HS-27A (cell line): ENCODE results near the gene LHX3.

Source experiments
- DNase-seq: peaks from one replicate; pipeline ENCODE4 v3.0.0-alpha.2; 2012; ENCODE audit warnings: low read depth, missing footprints

Gene LHX3

DNA sequence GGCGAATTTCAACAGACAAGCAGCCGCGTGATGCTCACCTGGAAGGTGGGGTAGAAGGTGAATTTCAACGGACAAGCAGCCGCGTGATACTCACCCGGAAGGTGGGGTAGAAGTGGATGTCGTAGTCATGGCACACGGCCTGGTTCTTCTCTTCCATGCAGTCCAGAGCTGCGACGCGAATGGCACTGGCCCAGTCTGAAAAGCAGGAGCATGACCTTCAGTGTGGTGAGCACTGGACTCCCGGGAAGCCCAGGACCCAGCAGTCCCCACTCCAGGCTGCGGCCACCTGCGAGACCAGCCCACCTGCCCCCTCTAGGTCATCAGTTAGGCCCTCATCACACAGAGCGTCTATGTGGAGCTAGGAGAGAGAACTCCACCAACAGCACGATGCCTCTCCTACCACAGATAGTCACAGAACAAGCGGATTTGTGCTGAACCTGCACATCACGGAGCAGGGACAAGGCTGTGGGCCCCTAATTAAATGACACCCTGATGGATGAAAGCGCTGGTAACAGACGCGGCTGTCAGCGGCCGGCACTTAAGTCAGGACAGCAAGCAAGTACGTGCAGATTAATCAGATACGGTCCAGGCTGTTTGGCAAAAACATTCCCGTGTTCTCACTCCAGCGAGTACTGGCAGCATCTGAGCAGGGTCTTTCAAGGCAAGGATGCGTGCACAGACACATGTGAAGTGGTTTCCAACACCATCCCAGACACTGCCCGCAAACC lies 21.9 kb upstream of the LHX3 start:
- no peak for DNase-seq

DNA sequence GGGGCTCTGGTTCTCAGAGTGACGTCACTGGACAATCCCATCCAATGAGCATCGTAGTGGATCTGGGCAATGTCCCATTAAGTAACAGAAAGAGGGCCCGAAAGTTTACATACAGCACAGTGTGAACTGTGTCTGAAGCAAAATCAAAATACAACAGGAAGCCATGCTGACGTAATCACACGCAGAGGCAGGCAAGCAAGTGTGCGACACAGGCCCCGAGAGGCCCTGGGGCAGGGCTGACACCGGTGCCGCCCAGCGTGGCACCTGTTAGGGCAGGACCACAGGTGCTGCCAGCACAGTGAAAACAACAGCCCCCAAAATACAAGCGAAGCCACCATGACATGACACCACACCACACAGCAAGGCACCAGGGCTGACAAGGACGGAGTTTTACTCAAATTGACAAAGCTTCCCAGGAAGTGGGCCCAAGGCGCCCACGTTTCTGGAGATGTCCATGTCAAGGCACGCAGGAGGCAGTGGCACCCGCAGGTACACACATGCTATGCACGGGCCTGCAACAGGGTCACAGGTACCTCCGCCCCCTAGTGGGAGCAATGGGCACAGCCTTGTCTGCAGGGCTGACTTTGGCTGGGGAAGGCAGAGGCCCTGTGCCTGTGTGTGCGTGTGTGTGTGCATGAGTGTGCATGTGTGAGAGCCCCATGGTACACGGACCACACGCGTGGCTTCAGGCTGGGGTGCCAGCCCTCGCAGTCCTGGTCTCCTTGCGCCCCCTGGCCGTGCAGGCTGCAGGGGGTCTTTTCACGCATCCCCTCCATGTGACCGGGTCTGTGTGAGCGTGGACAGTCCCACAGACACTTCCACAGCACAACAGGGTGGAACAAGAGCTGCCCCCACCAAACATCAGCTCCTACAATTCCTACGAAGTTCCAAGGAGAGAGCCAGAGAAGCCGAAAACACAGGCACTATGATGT lies 21.1 kb upstream of the LHX3 start:
- DNase-seq, result no peak

- DNase-seq, result no peak
Measured at GRCh38 chr9:136225366-136225747, 20.4 kb upstream of the LHX3 start.

- no peak for DNase-seq
Measured at GRCh38 chr9:136223871-136224640, 19.1 kb upstream of the LHX3 start.

DNA sequence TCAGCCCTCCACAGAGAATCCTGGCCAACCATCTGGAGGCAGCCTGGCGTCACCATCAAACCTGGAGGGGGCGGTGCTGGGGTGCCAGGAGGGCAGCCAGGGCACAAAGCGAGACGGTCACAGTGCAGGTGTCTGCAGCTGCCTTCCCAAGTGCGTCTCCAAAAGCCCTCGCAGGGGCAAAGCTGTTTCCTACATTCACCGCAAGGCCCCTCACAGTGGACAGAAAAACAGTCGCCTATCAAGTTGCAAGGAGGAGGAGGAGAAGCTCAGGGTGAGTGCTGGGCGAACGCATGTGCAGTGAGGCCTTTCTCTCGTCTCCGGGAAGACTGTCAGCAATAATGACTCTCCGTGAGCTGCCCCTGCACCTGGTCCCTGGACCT lies 18.0 kb upstream of the LHX3 start:
- no peak for DNase-seq

GRCh38 chr9:136222166-136222905 lies 17.4 kb upstream of the LHX3 start:
- no peak for DNase-seq

- no peak for DNase-seq
Measured at GRCh38 chr9:136220017-136220729, 15.2 kb upstream of the LHX3 start.

DNA sequence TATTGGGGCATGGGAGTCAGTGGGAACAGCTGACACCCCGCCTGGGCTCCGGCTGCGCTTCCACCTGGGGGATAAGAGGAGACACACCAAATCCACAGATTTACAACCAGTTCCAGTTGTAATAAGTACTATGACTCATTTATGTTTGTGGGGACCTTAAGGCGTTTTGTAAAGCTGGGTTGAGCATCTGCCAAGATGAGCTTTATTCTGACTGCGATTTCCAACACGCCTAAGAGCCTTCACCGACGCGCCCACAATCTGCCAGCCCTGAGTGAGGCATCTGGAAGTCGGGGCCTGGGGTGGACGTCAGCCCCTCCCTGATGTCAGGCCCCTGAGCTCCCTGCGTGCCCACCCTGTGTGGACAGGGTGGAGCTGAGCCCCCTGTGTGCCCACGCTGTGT lies 14.3 kb upstream of the LHX3 start:
- DNase-seq, result no peak

- no peak for DNase-seq
Measured at GRCh38 chr9:136218673-136219072, 13.7 kb upstream of the LHX3 start.

- DNase-seq, result no peak
Measured at GRCh38 chr9:136218271-136218670, 13.3 kb upstream of the LHX3 start.

GRCh38 chr9:136216541-136217244 lies 11.8 kb upstream of the LHX3 start:
- DNase-seq, result no peak

DNA sequence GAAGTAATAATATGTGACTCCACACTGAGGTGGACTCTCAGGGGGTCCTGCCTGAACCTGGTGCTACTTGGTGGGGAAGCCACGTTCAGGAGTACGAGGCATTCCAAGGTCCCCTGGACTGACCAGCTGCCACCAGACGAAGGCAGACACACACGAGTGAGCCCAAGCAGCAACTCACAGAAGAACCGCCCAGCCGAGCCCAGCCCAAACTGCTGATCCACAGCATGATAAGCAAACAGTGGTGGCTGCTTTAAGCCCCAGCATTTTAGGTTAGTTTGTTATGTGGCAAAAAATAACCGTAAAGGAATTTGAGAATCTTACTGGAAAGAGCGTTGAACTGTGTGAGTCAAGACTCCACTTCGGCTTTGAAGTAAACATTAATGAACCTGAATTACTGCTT lies 8.8 kb upstream of the LHX3 start:
- no peak for DNase-seq

DNA sequence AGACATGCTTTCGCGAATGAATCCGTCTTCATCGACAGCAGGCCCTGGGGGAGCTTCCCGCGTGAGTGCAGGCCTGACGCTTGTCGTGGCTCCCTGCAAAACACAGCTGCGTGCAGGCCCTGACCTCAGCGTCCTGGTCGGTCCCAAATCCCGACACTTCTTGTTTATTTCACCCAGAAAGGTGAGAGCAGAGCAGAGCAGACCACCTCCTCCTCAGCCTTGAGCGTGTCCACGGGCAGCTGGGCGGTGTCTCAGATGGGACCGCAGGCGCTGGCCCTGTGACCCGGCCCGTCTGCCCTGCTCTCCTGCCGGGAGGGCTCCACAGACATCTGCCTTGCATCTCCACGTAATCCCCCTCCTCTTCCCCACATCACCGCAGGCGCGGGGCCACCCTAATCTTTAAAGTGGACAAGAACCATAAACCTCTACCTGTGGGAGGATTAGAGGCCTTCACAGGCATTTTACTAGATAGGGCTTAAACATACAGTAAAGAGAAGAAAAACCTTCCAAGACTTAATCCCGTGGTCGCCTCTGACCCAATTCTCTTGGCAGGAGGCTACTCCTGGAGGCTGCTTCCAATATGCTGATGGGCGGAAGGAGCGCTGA lies 7.5 kb upstream of the LHX3 start:
- DNase-seq, result no peak

- DNase-seq, result no peak
Measured at GRCh38 chr9:136211441-136212344, 6.8 kb upstream of the LHX3 start.

GRCh38 chr9:136211006-136211405 lies 6.1 kb upstream of the LHX3 start:
- no peak for DNase-seq

DNA sequence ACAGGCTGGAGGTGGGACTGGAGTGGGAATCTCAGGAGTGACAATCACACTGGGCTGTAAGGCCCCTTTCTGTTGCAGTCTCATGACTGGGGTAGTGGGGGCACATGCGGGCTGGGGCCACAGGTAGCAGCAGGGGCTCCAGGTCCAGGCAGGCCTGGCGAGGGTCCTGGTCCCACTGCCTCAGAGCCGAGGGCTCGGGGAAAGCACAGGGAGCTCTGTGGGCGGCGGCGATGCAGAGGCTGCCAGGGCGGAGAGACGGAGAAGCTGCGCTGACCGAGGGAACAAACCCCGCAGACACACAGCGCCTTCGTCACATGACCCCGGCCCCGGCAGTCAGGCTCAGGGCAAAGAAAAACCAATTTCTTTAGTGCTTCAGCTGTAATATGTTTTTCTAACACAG lies 5.3 kb upstream of the LHX3 start:
- no peak for DNase-seq

- no peak for DNase-seq
Measured at GRCh38 chr9:136209786-136210185, 4.9 kb upstream of the LHX3 start.

DNA sequence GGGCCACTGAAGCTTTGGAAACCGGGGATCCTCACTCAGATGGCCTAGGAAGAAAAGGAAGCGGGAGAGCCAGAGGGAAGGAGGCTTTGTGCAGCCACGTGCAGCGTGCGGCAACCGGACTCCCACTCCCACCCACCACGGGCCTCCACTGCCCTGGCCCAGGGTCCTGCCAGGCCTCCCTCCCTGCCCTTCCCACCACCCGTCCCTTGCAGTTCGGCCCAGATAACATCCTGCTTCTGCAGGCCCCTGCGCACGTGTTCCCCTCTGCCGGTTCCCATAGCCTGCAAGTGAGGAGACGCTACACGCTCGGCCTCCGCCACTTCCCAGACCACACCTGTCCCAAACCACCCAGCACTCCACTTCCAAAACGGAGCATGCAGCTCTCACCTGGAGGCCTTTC lies 4.3 kb upstream of the LHX3 start:
- no peak for DNase-seq

DNA sequence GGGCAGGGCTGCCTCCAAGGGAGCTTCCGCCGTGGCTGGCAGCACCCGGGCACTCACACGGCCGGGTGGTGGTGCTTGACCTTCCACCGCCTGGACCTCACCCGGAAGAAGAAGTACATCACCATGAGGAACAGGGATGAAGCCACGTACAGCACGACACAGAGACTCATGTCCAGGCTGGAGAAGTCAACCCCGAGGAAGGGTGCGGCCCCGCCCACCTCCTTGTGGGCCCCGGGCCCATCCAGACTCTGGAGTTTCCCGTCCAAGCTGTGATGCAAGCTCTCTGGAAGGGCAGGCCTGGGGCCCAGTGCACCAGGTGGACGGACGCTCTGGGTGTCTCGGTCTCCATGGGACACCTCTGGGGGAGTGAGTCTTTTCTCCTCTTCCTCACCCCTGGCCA lies 3.7 kb upstream of the LHX3 start:
- no peak for DNase-seq
